Breast epithelium (tissue), 3 donors: ENCODE data around the gene BNIP1.

Experiments
- POLR2A ChIP-seq: fragments of 450-650 bp; IDR thresholded peaks from one replicate; pipeline ENCODE4 v1.6.1; 2016; ENCODE audit warnings: antibody characterized with exemption, mild to moderate bottlenecking, moderate library complexity
- POLR2AphosphoS5 ChIP-seq, 3 donors: sonication (generic); formaldehyde crosslinking; IDR thresholded peaks; one replicate each; pipeline ENCODE4 v1.6.1; 2017; ENCODE audit warnings: antibody characterized with exemption in 3 of 3
- TF ChIP-seq, protein P1 (sequence below), 3 donors: fragments of 450-650 bp; IDR thresholded peaks; one replicate each; pipeline ENCODE4 v1.5.1; 2016 to 2017; ENCODE audit warnings: antibody characterized with exemption in 3 of 3, mild to moderate bottlenecking in 3 of 3, moderate library complexity in 3 of 3

DNA sequence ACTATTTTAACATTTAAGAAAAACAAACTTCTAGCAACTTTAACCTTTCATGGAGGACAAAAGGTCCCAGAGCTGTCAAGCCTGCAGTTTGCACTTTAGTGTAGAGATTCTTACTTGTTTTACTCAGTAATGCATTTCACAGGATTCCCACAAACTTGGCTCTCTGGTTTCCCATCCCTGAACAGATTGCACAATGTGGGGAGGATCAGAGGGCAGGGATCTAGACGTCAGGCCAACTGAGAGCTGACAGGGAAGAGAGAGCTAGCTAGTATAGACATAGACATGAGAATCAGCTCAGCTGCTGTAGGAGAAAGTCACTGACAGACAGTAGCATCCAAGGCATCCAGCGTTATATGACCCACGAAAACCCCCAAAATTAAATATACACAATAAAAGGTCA, 20.9 kb upstream of the BNIP1 start:
- TF ChIP-seq, protein P1, sequence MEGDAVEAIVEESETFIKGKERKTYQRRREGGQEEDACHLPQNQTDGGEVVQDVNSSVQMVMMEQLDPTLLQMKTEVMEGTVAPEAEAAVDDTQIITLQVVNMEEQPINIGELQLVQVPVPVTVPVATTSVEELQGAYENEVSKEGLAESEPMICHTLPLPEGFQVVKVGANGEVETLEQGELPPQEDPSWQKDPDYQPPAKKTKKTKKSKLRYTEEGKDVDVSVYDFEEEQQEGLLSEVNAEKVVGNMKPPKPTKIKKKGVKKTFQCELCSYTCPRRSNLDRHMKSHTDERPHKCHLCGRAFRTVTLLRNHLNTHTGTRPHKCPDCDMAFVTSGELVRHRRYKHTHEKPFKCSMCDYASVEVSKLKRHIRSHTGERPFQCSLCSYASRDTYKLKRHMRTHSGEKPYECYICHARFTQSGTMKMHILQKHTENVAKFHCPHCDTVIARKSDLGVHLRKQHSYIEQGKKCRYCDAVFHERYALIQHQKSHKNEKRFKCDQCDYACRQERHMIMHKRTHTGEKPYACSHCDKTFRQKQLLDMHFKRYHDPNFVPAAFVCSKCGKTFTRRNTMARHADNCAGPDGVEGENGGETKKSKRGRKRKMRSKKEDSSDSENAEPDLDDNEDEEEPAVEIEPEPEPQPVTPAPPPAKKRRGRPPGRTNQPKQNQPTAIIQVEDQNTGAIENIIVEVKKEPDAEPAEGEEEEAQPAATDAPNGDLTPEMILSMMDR (IDR thresholded peaks at IDR 0.05): no peak
- TF ChIP-seq POLR2A (no peak), POLR2AphosphoS5 (IDR thresholded peaks at IDR 0.05) (no peak)
